Mesenchymal stem cell (in vitro differentiated cells and primary cell): ENCODE results near the gene KRT71.

Experiments
- DNase-seq: peaks from one replicate; pipeline ENCODE4 v3.0.0-alpha.2; 2013
- H2AFZ ChIP-seq: one replicate; pipeline ENCODE4 v1.6.1; 2013; ENCODE audit warnings: low read depth, mild to moderate bottlenecking, control low read depth, inconsistent platforms, low read length, moderate library complexity
- H2AK5ac ChIP-seq: 2 replicates; pipeline ENCODE4 v1.6.1; 2013; ENCODE audit warnings: low read length, moderate library complexity, mild to moderate bottlenecking, inconsistent platforms; ENCODE audit not compliant: severe bottlenecking
- H2BK120ac ChIP-seq: one replicate; pipeline ENCODE4 v1.6.1; 2013; ENCODE audit warnings: low read depth, mild to moderate bottlenecking, inconsistent platforms, low read length, moderate library complexity
- H2BK12ac ChIP-seq, 2 experiments: one replicate each; pipeline ENCODE4 v1.6.1; 2013; ENCODE audit warnings: inconsistent platforms in 2 of 2, low read length in 2 of 2, mild to moderate bottlenecking in 2 of 2, moderate library complexity in 2 of 2, control low read depth in 1 of 2
- H2BK15ac ChIP-seq: one replicate; pipeline ENCODE4 v1.6.1; 2013; ENCODE audit warnings: mild to moderate bottlenecking, low read depth, inconsistent platforms; ENCODE audit not compliant: poor library complexity, severe bottlenecking
- H2BK5ac ChIP-seq: 2 replicates; pipeline ENCODE4 v1.6.1; 2013; ENCODE audit warnings: low read depth, mild to moderate bottlenecking, low read length, control low read depth, inconsistent platforms; ENCODE audit not compliant: poor library complexity, severe bottlenecking
- H3K14ac ChIP-seq, 2 experiments: one replicate each; pipeline ENCODE4 v1.6.1; 2013; ENCODE audit warnings: inconsistent platforms in 2 of 2, low read length in 2 of 2, control low read depth in 1 of 2, mild to moderate bottlenecking in 1 of 2, moderate library complexity in 1 of 2
- H3K18ac ChIP-seq, 2 experiments: one replicate each; pipeline ENCODE4 v1.6.1; 2013; ENCODE audit warnings: inconsistent platforms in 2 of 2, low read length in 2 of 2, control low read depth in 1 of 2, low read depth in 1 of 2, mild to moderate bottlenecking in 1 of 2
- H3K23ac ChIP-seq, 2 experiments: one replicate each; pipeline ENCODE4 v1.6.1; 2013; ENCODE audit warnings: inconsistent platforms in 2 of 2, low read length in 2 of 2, mild to moderate bottlenecking in 2 of 2, moderate library complexity in 2 of 2, control low read depth in 1 of 2
- H3K27ac ChIP-seq: 2 replicates; pipeline ENCODE4 v1.5.1; 2013; ENCODE audit warnings: mild to moderate bottlenecking, moderate library complexity, low read length, control low read depth, inconsistent platforms; ENCODE audit not compliant: poor library complexity, severe bottlenecking
- H3K27me3 ChIP-seq, 2 experiments: 2 replicates each; pipeline versions ENCODE4 v1.6.1 to v1.7.0; 2013; ENCODE audit warnings: low read length in 2 of 2, mild to moderate bottlenecking in 2 of 2, moderate library complexity in 2 of 2, control low read depth in 1 of 2, inconsistent platforms in 1 of 2; ENCODE audit not compliant: control insufficient read depth in 1 of 2, insufficient read depth in 1 of 2
- H3K36me3 ChIP-seq, 2 experiments: 2 replicates each; pipeline versions ENCODE4 v1.6.1 to v1.7.0; 2013; ENCODE audit warnings: low read length in 2 of 2, control low read depth in 1 of 2, inconsistent platforms in 1 of 2, low read depth in 1 of 2, mild to moderate bottlenecking in 1 of 2; ENCODE audit not compliant: insufficient read depth in 2 of 2, control insufficient read depth in 1 of 2
- H3K4ac ChIP-seq, 2 experiments: one replicate each; pipeline ENCODE4 v1.6.1; 2013; ENCODE audit warnings: inconsistent platforms in 2 of 2, low read length in 2 of 2, mild to moderate bottlenecking in 2 of 2, moderate library complexity in 2 of 2, control low read depth in 1 of 2, low read depth in 1 of 2
- H3K4me1 ChIP-seq: 2 replicates; pipeline ENCODE4 v1.6.1; 2013; ENCODE audit warnings: low read depth, low read length, control low read depth; ENCODE audit not compliant: control insufficient read depth, insufficient read depth
- H3K4me2 ChIP-seq: 2 replicates; pipeline ENCODE4 v1.6.1; 2013; ENCODE audit warnings: low read length, mild to moderate bottlenecking, inconsistent platforms; ENCODE audit not compliant: poor library complexity, severe bottlenecking
- H3K4me3 ChIP-seq, 2 experiments: 2 replicates each; pipeline versions ENCODE4 v1.5.1 to v1.7.0; 2013; ENCODE audit warnings: low read length in 2 of 2, mild to moderate bottlenecking in 2 of 2, control low read depth in 1 of 2, low read depth in 1 of 2; ENCODE audit not compliant: insufficient read depth in 1 of 2
- H3K79me1 ChIP-seq: replicated peaks from 2 replicates; pipeline ENCODE4 v1.6.1; 2013; ENCODE audit warnings: mild to moderate bottlenecking, control low read depth, low read length, inconsistent platforms; ENCODE audit not compliant: poor library complexity, severe bottlenecking
- H3K9ac ChIP-seq: 2 replicates; pipeline ENCODE4 v1.7.0; 2013; ENCODE audit warnings: mild to moderate bottlenecking, low read length, moderate library complexity
- H3K9me3 ChIP-seq: 2 replicates; pipeline ENCODE4 v1.7.0; 2013; ENCODE audit warnings: mild to moderate bottlenecking, low read length; ENCODE audit not compliant: control insufficient read depth
- H4K8ac ChIP-seq: one replicate; pipeline ENCODE4 v1.6.1; 2013; ENCODE audit warnings: inconsistent platforms, mild to moderate bottlenecking, low read length, moderate library complexity
- H4K91ac ChIP-seq: one replicate; pipeline ENCODE4 v1.6.1; 2013; ENCODE audit warnings: mild to moderate bottlenecking, low read length, inconsistent platforms
- WGBS: methylation state at CpG from one replicate; pipeline ENCODE4 v1.1.7; 2013; ENCODE audit warnings: mixed read lengths; 5-methylcytosine and 5-hydroxymethylcytosine counted together

Gene KRT71

GRCh38 chr12:52521175-52521567, 31.8 kb downstream of the KRT71 start:
- H3K27me3 ChIP-seq = peaks cover 23 to 87% of the 10 kb centered on the region in 2 experiments
- no peak overlapping the region for H3K23ac ChIP-seq
- H3K79me1 ChIP-seq = no peaks in the 10 kb centered on the region
- no peak overlapping the region for H2BK12ac ChIP-seq
- H2BK120ac ChIP-seq = no peak overlapping the region
- no peak overlapping the region for H2BK5ac ChIP-seq
- H3K9me3 ChIP-seq = no peaks in the 10 kb centered on the region
- no peak overlapping the region for H2AFZ ChIP-seq
- H3K27ac ChIP-seq = no peak overlapping the region
- H2BK15ac ChIP-seq = no peak overlapping the region
- H2AK5ac ChIP-seq = no peak overlapping the region
- H3K14ac ChIP-seq = no peak overlapping the region
- no peak overlapping the region for H4K91ac ChIP-seq
- DNase-seq = no peak
- 76% methylated on average over 10 of the region's 10 CpGs for WGBS
- no peak overlapping the region for H3K4me3 ChIP-seq
- no peak overlapping the region for H4K8ac ChIP-seq
- H3K18ac ChIP-seq = no peak overlapping the region
- no peaks in the 10 kb centered on the region for H3K4me1 ChIP-seq
- H3K4ac ChIP-seq = no peak overlapping the region
- no peaks in the 10 kb centered on the region for H3K36me3 ChIP-seq
- no peak overlapping the region for H3K9ac ChIP-seq
- H3K4me2 ChIP-seq = no peak overlapping the region

- no peak within 1 kb of the TSS for H2BK120ac ChIP-seq
- no peak within 1 kb of the TSS for H2AK5ac ChIP-seq
- DNase-seq = no peak
- no peak within 1 kb of the TSS for H3K18ac ChIP-seq
- no peak within 1 kb of the TSS for H3K23ac ChIP-seq
- H2AFZ ChIP-seq = no peak within 1 kb of the TSS
- H3K4me2 ChIP-seq = no peak within 1 kb of the TSS
- no peak within 1 kb of the TSS for H3K4ac ChIP-seq
- H3K14ac ChIP-seq = no peak within 1 kb of the TSS
- H2BK12ac ChIP-seq = no peak within 1 kb of the TSS
- no peak within 1 kb of the TSS for H4K8ac ChIP-seq
- no peak within 1 kb of the TSS for H3K4me3 ChIP-seq
- no peaks in the 10 kb centered on the region for H3K4me1 ChIP-seq
- no peaks in the 10 kb centered on the region for H3K36me3 ChIP-seq
- no peak within 1 kb of the TSS for H2BK15ac ChIP-seq
- WGBS = 92% methylated on average over 29 of the region's 29 CpGs
- no peaks in the 10 kb centered on the region for H3K79me1 ChIP-seq
- no peak within 1 kb of the TSS for H3K9ac ChIP-seq
- H3K9me3 ChIP-seq = no peaks in the 10 kb centered on the region
- peaks cover 23 to 78% of the 10 kb centered on the region in 2 experiments for H3K27me3 ChIP-seq
- H2BK5ac ChIP-seq = no peak within 1 kb of the TSS
- H3K27ac ChIP-seq = no peak within 1 kb of the TSS
- H4K91ac ChIP-seq = no peak within 1 kb of the TSS
Measured at GRCh38 chr12:52519826-52520662, 32.9 kb downstream of the KRT71 start, which contains the start of gene KRT5. KRT5 (minus strand) TSS chr12:52520394; CDS start chr12:52520296, 98 bp downstream.

- H3K4me2 ChIP-seq = no peak overlapping the region
Measured at GRCh38 chr12:52519387-52519703, 33.6 kb downstream of the KRT71 start.

GRCh38 chr12:52518574-52519386, 34.2 kb downstream of the KRT71 start:
- H2BK15ac ChIP-seq = no peak overlapping the region
- H2AFZ ChIP-seq = no peak overlapping the region
- H2BK120ac ChIP-seq = no peak overlapping the region
- no peak overlapping the region for H3K23ac ChIP-seq
- no peak overlapping the region for H3K4me3 ChIP-seq
- no peak overlapping the region for H2BK12ac ChIP-seq
- H2AK5ac ChIP-seq = no peak overlapping the region
- no peak for DNase-seq
- no peak overlapping the region for H3K4ac ChIP-seq
- H3K27ac ChIP-seq = no peak overlapping the region
- H3K14ac ChIP-seq = no peak overlapping the region
- H4K8ac ChIP-seq = no peak overlapping the region
- no peak overlapping the region for H2BK5ac ChIP-seq
- no peak overlapping the region for H3K9ac ChIP-seq
- no peaks in the 10 kb centered on the region for H3K9me3 ChIP-seq
- H3K79me1 ChIP-seq = no peaks in the 10 kb centered on the region
- H3K4me2 ChIP-seq = no peak overlapping the region
- H3K27me3 ChIP-seq = peaks cover 23 to 77% of the 10 kb centered on the region in 2 experiments
- no peaks in the 10 kb centered on the region for H3K36me3 ChIP-seq
- H4K91ac ChIP-seq = no peak overlapping the region
- no peaks in the 10 kb centered on the region for H3K4me1 ChIP-seq
- WGBS = 82% methylated on average over 7 of the region's 8 CpGs
- H3K18ac ChIP-seq = no peak overlapping the region

More at GRCh38 chr12:52519387-52519703, 33.6 kb downstream of the KRT71 start:
- peaks cover 23 to 76% of the 10 kb centered on the region in 2 experiments for H3K27me3 ChIP-seq
- no peak overlapping the region for H2AFZ ChIP-seq
- no peak overlapping the region for H3K9ac ChIP-seq
- H3K23ac ChIP-seq = no peak overlapping the region
- H2BK15ac ChIP-seq = no peak overlapping the region
- H3K36me3 ChIP-seq = no peaks in the 10 kb centered on the region
- WGBS = 76% methylated on average over 3 of the region's 3 CpGs
- H2BK5ac ChIP-seq = no peak overlapping the region
- H3K79me1 ChIP-seq = no peaks in the 10 kb centered on the region
- H3K4ac ChIP-seq = no peak overlapping the region
- H3K9me3 ChIP-seq = no peaks in the 10 kb centered on the region
- H3K4me1 ChIP-seq = no peaks in the 10 kb centered on the region
- DNase-seq = no peak
- no peak overlapping the region for H3K27ac ChIP-seq
- H2AK5ac ChIP-seq = no peak overlapping the region
- no peak overlapping the region for H4K8ac ChIP-seq
- H3K18ac ChIP-seq = no peak overlapping the region
- no peak overlapping the region for H2BK12ac ChIP-seq
- no peak overlapping the region for H4K91ac ChIP-seq
- no peak overlapping the region for H2BK120ac ChIP-seq
- no peak overlapping the region for H3K4me3 ChIP-seq
- H3K14ac ChIP-seq = no peak overlapping the region
